ENCODE measurements around the gene KCNG2.

The KCNG2 gene

GRCh38 chr18:79786304-79786703 is 11.4 kb upstream of the KCNG2 start:
- no peak for DNase-seq (ENCODE audit: low read depth)

- DNase-seq (ENCODE audit: low read depth) = no peak
Measured at GRCh38 chr18:79786786-79787526, 10.8 kb upstream of the KCNG2 start.

GRCh38 chr18:79787527-79787864 is 10.2 kb upstream of the KCNG2 start:
- no peak for DNase-seq (ENCODE audit: low read depth)

- DNase-seq (ENCODE audit: low read depth) = no peak
Measured at GRCh38 chr18:79787865-79788733, 9.6 kb upstream of the KCNG2 start.

GRCh38 chr18:79788734-79789085 is 9.0 kb upstream of the KCNG2 start:
- no peak for DNase-seq (ENCODE audit: low read depth)

GRCh38 chr18:79789091-79789891 is 8.4 kb upstream of the KCNG2 start:
- DNase-seq (ENCODE audit: low read depth) = no peak

- DNase-seq (ENCODE audit: low read depth) = no peak
Measured at GRCh38 chr18:79789901-79790890, 7.5 kb upstream of the KCNG2 start.

- no peak for DNase-seq (ENCODE audit: low read depth)
Measured at GRCh38 chr18:79790996-79791972, 6.5 kb upstream of the KCNG2 start.

- DNase-seq (ENCODE audit: low read depth) = no peak
Measured at GRCh38 chr18:79792096-79792987, 5.4 kb upstream of the KCNG2 start.

- no peak for DNase-seq (ENCODE audit: low read depth)
Measured at GRCh38 chr18:79792988-79793355, 4.8 kb upstream of the KCNG2 start.

- DNase-seq (ENCODE audit: low read depth) = no peak
Measured at GRCh38 chr18:79794846-79795245, 2.9 kb upstream of the KCNG2 start.

GRCh38 chr18:79795446-79795845 is 2.3 kb upstream of the KCNG2 start:
- DNase-seq (ENCODE audit: low read depth) = no peak

GRCh38 chr18:79796016-79796415 is 1.7 kb upstream of the KCNG2 start:
- no peak for DNase-seq (ENCODE audit: low read depth)

- DNase-seq (ENCODE audit: low read depth) = no peak
Measured at GRCh38 chr18:79796531-79797405, 970 bp upstream of the KCNG2 start.

GRCh38 chr18:79798346-79798998 is 734 bp downstream of the KCNG2 start:
- DNase-seq (ENCODE audit: low read depth) = no peak

- no peak for DNase-seq (ENCODE audit: low read depth)
Measured at GRCh38 chr18:79798999-79799370, 1.2 kb downstream of the KCNG2 start.

GRCh38 chr18:79799619-79800370 is 2.1 kb downstream of the KCNG2 start:
- no peak for DNase-seq (ENCODE audit: low read depth)
